Measurements from ENCODE around the gene SRSF7. TPM values are rescaled to one million over a fixed set of nuclear protein-coding genes. Genes with fewer than 3 reads are reported as not detected.

SRSF7 gene
- total and polyA plus RNA-seq, 4 donors: 49.8 to 111 (median 65.2) TPM

- Histone ChIP-seq H3K9me3 (ENCODE audit: control insufficient read depth in 4 of 4, low read length in 3 of 4) (no peaks in the 10 kb centered on the region), H3K9ac (ENCODE audit: low read depth in 1 of 2, low read length in 2 of 2) (no peak overlapping the region), H3K4me3 (ENCODE audit: low read depth in 1 of 3, low read length in 3 of 3) (no peak overlapping the region), H3K27ac (ENCODE audit: low read depth in 1 of 2, low read length in 2 of 2) (no peak overlapping the region), H3K4me1 (ENCODE audit: control insufficient read depth in 4 of 4, insufficient read depth in 4 of 4, low read length in 3 of 4) (peaks cover 2 to 57% (median 41%) of the 10 kb centered on the region in 4 donors), H3K36me3 (ENCODE audit: control insufficient read depth in 4 of 4, insufficient read depth in 3 of 4, low read depth in 1 of 4, low read length in 3 of 4) (peaks cover 4 to 50% (median 40%) of the 10 kb centered on the region in 4 donors), H3K27me3 (ENCODE audit: control insufficient read depth in 4 of 4, insufficient read depth in 4 of 4, low read length in 3 of 4) (no peaks in the 10 kb centered on the region)
- TF ChIP-seq GABPA (IDR thresholded peaks at IDR 0.05 in 1 of 2, conservative IDR thresholded peaks at IDR 0.05 in 1 of 2): no peak
- no peak for TF ChIP-seq FOXA2 (IDR thresholded peaks at IDR 0.05)
- TF ChIP-seq, protein P1, sequence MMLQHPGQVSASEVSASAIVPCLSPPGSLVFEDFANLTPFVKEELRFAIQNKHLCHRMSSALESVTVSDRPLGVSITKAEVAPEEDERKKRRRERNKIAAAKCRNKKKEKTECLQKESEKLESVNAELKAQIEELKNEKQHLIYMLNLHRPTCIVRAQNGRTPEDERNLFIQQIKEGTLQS (IDR thresholded peaks at IDR 0.05): no peak
- no peak for TF ChIP-seq EGR1 (IDR thresholded peaks at IDR 0.05; ENCODE audit: low read depth in 2 of 2)
- TF ChIP-seq, protein P2, sequence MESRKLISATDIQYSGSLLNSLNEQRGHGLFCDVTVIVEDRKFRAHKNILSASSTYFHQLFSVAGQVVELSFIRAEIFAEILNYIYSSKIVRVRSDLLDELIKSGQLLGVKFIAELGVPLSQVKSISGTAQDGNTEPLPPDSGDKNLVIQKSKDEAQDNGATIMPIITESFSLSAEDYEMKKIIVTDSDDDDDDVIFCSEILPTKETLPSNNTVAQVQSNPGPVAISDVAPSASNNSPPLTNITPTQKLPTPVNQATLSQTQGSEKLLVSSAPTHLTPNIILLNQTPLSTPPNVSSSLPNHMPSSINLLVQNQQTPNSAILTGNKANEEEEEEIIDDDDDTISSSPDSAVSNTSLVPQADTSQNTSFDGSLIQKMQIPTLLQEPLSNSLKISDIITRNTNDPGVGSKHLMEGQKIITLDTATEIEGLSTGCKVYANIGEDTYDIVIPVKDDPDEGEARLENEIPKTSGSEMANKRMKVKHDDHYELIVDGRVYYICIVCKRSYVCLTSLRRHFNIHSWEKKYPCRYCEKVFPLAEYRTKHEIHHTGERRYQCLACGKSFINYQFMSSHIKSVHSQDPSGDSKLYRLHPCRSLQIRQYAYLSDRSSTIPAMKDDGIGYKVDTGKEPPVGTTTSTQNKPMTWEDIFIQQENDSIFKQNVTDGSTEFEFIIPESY (IDR thresholded peaks at IDR 0.05): no peak
- TF ChIP-seq, protein P3, sequence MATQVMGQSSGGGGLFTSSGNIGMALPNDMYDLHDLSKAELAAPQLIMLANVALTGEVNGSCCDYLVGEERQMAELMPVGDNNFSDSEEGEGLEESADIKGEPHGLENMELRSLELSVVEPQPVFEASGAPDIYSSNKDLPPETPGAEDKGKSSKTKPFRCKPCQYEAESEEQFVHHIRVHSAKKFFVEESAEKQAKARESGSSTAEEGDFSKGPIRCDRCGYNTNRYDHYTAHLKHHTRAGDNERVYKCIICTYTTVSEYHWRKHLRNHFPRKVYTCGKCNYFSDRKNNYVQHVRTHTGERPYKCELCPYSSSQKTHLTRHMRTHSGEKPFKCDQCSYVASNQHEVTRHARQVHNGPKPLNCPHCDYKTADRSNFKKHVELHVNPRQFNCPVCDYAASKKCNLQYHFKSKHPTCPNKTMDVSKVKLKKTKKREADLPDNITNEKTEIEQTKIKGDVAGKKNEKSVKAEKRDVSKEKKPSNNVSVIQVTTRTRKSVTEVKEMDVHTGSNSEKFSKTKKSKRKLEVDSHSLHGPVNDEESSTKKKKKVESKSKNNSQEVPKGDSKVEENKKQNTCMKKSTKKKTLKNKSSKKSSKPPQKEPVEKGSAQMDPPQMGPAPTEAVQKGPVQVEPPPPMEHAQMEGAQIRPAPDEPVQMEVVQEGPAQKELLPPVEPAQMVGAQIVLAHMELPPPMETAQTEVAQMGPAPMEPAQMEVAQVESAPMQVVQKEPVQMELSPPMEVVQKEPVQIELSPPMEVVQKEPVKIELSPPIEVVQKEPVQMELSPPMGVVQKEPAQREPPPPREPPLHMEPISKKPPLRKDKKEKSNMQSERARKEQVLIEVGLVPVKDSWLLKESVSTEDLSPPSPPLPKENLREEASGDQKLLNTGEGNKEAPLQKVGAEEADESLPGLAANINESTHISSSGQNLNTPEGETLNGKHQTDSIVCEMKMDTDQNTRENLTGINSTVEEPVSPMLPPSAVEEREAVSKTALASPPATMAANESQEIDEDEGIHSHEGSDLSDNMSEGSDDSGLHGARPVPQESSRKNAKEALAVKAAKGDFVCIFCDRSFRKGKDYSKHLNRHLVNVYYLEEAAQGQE (IDR thresholded peaks at IDR 0.05): no peak
- TF ChIP-seq, protein P4, sequence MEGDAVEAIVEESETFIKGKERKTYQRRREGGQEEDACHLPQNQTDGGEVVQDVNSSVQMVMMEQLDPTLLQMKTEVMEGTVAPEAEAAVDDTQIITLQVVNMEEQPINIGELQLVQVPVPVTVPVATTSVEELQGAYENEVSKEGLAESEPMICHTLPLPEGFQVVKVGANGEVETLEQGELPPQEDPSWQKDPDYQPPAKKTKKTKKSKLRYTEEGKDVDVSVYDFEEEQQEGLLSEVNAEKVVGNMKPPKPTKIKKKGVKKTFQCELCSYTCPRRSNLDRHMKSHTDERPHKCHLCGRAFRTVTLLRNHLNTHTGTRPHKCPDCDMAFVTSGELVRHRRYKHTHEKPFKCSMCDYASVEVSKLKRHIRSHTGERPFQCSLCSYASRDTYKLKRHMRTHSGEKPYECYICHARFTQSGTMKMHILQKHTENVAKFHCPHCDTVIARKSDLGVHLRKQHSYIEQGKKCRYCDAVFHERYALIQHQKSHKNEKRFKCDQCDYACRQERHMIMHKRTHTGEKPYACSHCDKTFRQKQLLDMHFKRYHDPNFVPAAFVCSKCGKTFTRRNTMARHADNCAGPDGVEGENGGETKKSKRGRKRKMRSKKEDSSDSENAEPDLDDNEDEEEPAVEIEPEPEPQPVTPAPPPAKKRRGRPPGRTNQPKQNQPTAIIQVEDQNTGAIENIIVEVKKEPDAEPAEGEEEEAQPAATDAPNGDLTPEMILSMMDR (IDR thresholded peaks at IDR 0.05; ENCODE audit: low read depth, low read length, missing input control): no peak
- no peak for TF ChIP-seq JUND (IDR thresholded peaks at IDR 0.05)
- no peak for TF ChIP-seq NR2F2 (IDR thresholded peaks at IDR 0.05)
- no peak for TF ChIP-seq FOXA1 (IDR thresholded peaks at IDR 0.05)
- TF ChIP-seq RXRA (IDR thresholded peaks at IDR 0.05): no peak
- no peak for TF ChIP-seq YY1 (IDR thresholded peaks at IDR 0.05)
- TF ChIP-seq HNF4A (conservative IDR thresholded peaks at IDR 0.05): no peak
- no peak for TF ChIP-seq MAX (IDR thresholded peaks at IDR 0.05)
- TF ChIP-seq RAD21 (IDR thresholded peaks at IDR 0.05): no peak
- no peak for TF ChIP-seq TAF1 (conservative IDR thresholded peaks at IDR 0.05)
- DNase-seq (ENCODE audit: low spot score): no peak
- WGBS: 83% methylated on average over 10 of the region's 10 CpGs
Measured at GRCh38 chr2:38742797-38743559, 8.2 kb downstream of the SRSF7 start.
